HuH-7.5 (cell line): ENCODE measurements around the gene SLC8A2.

ENCODE experiments used
- DNase-seq: peaks from one replicate; pipeline ENCODE4 v3.0.0; 2011; ENCODE audit warnings: low spot score

The SLC8A2 gene, protein sequence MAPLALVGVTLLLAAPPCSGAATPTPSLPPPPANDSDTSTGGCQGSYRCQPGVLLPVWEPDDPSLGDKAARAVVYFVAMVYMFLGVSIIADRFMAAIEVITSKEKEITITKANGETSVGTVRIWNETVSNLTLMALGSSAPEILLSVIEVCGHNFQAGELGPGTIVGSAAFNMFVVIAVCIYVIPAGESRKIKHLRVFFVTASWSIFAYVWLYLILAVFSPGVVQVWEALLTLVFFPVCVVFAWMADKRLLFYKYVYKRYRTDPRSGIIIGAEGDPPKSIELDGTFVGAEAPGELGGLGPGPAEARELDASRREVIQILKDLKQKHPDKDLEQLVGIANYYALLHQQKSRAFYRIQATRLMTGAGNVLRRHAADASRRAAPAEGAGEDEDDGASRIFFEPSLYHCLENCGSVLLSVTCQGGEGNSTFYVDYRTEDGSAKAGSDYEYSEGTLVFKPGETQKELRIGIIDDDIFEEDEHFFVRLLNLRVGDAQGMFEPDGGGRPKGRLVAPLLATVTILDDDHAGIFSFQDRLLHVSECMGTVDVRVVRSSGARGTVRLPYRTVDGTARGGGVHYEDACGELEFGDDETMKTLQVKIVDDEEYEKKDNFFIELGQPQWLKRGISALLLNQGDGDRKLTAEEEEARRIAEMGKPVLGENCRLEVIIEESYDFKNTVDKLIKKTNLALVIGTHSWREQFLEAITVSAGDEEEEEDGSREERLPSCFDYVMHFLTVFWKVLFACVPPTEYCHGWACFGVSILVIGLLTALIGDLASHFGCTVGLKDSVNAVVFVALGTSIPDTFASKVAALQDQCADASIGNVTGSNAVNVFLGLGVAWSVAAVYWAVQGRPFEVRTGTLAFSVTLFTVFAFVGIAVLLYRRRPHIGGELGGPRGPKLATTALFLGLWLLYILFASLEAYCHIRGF

DNA sequence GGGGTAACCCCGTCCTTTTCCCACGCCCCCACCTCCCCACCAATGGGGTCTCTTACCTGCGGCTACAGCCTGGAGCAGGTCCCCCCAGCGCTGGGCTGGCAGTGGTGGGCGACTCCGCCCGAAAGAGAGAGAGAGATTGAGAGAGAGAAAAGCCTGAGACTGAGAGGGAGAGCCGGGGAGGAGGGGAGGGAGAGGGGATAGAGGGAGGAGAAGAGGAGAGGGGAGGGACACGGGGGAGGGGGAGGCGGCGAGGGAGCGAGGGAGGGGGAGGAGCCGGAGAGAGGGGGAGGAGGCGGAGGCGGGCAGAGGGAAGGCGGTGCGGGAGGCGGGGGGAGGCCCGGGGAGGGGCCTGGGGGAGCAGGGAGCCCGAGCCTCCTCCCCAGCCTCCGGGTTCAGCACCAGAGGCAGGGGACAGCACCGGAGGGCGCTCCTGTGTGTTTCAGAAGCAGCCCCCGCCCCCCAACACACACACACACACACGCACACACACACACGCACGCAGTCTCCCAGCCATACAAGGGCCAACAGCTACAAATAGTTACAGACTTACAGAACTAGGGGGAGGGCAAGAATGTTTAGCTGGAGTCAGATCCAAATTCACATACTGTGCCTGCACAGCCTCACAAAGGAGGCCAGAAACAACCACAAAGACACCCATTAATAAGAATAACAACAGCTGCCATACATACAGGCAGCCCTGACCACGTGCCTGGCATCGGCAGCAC lies at the start of gene SLC8A2:
TSS of gene SLC8A2 (minus strand) at position 161 of the 725 bp plus-strand sequence. CDS start 5,490 bp downstream, outside the sequence.
- peak; percentile 82 for DNase-seq

DNA sequence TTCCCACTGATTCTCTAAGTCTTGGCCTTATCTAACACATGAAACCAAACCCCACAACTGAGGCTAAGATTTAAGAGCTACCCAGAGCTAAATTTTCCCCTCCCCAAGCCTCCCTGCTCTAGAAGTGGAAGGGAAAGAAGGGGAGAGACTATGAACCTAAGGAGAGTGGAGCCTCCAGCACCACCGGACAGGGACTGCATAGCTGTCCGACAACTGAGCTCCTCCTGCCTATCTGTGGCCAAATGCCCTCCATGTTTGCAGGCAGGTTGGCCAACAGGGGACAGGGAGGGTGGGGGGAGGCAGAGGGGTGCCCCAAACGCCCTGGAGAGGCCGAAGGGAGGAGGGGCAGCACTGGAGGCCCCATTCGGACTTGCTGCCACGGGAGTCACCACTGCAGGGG lies 49.1 kb upstream of the SLC8A2 start:
- no peak for DNase-seq

DNA sequence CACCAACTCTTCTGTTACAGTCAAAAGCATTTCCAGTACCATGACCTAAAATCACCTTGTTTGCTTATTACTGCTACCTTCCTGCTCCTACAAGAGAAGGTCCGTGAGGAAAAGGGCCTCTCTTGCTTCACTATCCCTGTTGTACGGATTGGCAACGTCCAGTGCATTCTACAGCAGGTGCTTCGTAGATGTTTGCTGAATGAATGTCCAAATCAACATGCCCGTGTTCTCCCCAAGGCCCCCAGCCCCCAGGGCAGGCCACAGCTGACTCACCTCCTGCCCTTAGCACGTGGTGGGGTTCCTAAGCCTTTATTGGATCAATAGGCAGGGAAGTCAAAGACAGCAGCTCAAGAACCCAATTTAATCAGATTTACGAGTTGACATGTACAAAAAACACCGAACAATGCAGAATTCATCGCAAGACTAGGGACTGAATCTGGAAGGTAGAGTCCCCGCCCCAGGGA lies 48.7 kb upstream of the SLC8A2 start:
- no peak for DNase-seq

DNA sequence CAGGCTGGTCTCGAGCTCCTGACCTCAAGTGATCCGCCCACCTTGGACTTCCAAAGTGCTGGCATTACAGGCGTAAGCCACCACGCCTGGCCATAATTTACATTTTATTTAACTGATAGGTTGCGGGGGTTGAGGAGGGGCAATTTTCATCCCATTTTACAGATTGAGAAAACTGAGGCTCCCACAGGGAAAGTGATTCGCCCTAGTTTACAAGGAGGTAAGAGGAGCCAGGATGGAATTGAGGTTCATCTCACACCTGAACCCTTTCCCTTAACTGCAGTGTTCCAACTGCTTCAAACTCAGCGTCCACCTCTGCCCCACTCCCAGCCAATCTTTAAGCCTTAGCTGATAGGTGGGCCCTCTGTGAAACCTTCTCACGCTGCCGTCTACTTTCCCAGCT lies 47.2 kb upstream of the SLC8A2 start:
- no peak for DNase-seq

DNA sequence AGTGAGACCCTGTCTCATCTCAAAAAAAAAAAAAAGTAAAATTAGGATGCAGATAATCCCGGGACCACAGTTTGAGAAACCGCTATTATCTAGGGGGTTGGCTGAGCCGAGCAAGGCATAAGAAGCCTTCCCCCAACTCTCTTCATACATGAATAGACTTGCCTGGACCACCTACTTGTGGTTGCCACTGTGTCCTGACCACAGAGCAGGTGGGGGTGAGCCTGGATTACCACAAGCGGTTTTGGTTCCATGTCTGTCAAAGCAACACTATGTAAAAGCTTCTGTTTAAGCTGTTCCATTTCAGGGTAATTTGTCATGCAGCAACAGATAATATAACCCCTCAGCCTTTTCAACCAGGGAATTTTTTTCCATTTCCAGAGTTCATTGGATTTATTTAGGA lies 46.4 kb upstream of the SLC8A2 start:
- no peak for DNase-seq

DNA sequence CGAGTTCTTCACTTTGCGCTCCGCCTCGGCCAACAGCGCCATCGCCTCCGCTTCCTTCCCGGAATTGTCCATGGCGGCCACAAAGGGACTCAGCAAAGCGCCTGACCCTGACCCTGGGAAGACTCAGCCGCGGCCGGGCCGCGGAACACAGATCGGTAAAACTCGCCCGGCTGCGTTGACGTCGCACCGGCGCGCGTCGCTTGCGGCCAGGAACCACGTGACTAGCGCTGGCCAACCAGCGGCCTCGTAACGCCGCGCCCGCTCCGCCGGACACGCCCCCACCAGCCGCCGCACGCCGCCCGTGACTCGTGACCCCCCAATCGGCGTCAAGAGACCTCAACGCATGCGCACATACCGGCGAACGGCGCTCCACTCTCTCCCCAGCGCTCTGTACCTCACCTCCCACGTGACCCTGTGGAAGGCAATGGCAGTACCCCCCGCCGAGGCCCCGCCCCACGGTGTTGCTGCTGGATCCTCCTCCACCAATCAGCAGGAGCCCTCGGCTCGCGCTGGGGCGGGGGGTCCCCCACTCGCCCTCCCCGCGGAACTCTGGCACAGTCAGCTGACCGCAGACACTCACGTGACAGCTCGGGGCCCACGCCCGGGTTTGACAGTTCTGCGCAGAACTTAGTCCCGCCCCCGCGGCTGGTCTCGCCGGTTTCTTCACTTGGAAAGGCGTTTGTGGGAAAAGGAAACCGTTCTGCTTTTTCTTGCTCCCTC lies 43.3 kb upstream of the SLC8A2 start, which contains the start of gene NAPA:
TSS of gene NAPA (minus strand) at position 195 of the 720 bp plus-strand sequence. CDS start at position 72, 123 bp downstream.
- DNase-seq: peak; percentile 98

DNA sequence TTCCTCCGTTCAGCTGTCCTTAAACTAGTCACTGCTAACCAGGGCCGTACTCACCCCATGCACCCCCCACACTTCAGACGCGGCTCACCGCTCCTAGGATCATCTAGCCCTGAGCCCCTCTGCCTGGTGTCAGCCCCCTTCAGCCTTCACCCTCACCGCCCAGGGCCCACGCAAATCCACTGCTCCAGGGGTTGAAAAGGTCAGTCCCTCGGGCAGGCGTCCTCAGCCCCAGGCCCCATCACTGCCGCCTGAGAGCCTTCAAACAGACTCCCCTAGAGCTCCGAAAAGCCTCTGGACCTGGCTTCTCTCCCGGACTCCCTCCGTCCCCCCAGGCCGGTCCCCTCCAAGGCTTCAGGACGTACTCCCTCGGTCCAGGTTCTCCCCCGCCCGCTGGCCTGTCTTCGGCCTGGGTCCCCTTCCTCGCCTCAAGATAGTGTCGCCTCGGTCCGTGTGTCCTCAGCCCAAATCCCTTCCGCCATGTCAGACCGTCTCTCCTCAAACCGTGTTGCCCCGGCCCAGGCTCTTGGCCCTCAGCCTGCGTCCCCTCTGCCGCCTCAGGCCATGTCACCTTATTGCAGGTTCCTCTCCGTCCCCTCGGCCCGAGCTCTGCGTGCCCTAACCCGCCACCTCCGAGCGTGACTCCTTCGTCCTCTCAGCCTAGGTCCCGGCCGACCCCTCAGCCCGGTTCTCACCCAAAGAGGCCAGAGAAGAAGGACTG lies 42.6 kb upstream of the SLC8A2 start:
- no peak for DNase-seq

DNA sequence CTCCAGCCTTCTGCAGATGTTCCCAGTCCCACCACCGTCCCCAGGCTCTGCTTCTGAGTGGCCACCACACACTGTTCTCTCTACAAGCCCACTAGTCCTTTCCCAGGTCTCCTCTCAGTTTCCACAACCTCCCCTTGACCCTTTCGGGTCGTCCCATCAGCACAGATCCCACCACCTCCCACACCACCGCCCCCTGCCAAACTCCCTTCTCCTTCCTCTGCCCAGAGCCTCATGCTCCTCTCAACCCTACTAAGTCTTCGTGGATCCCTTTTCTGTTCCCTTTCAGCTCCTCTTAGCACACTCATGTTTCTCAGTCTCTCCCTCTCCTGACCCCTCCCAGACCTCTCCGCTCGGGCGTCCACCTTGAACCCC lies 41.2 kb upstream of the SLC8A2 start:
- no peak for DNase-seq

DNA sequence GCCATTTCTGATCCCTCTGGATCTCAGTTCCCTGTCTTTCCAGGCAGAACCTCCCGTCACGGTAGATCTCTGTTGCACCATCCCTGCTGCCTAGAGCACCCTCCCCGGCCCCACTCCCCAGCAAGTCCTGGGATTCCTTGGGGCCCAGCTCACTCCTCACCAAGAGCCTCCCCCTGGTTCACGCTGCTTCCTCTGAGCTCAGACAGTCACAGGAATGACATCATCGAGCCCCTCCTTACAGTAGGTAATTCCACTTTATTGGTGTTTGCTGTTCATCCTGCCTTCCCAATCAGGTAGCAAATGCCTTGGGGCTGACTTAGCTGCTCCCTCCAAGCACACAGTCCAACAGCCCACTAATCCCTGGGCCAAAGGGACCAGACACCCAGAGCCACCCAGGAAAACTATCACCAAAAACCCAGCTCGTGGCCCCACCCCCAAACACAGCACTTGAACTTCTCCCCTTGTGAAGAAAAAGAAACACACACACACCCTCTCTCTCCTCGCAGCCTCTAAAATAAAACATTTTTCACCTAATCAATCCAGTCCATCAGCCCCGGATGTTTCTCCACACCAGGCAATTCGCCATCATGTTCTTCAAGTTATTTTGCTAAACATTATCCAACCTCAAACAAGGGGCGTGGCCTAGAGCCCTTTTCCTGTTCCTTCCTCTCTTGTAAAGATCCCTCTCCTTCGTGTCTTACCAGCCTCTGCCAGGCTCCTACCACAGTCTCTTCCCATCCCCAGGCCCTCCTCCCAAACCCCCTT lies 40.7 kb upstream of the SLC8A2 start:
- DNase-seq: no peak

DNA sequence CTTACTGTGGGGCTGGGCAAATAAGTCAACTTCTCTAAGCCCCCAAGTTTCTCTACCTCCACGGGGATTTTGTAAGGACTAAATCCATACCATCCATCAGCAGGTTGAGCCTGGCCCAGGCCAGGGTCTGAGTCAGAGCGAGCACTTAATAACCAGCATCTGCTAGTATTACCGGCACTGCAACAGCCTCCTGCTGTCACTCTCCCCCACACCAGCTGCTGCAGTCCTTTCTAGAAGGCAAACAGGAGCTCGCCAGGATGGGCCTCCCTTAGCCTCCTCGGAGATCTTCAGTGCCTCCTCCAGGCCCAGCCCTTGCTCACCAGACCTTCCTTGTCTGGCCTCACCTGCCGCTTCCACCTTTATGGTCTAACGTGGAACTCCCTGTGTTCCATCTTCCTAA lies 40.0 kb upstream of the SLC8A2 start:
- DNase-seq: no peak

DNA sequence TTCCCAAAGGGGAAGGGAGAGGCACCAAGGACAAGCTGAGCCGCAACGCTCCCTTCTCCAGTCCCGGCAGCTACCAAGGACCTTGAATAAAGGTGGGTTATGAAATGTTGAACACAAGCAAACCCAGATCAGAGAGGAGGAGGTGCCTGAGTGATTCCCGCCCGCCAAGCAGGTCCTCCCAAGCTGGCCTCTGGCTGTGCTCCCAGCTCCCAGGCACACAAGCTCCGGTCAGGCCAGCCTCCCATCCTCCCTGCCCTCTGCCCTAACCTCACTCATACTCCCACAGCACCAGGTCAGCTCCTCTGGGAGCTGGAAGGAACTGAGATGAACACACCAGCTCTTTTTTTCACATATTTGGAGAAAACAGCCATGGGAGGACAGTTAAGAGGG lies 39.4 kb upstream of the SLC8A2 start:
- no peak for DNase-seq

DNA sequence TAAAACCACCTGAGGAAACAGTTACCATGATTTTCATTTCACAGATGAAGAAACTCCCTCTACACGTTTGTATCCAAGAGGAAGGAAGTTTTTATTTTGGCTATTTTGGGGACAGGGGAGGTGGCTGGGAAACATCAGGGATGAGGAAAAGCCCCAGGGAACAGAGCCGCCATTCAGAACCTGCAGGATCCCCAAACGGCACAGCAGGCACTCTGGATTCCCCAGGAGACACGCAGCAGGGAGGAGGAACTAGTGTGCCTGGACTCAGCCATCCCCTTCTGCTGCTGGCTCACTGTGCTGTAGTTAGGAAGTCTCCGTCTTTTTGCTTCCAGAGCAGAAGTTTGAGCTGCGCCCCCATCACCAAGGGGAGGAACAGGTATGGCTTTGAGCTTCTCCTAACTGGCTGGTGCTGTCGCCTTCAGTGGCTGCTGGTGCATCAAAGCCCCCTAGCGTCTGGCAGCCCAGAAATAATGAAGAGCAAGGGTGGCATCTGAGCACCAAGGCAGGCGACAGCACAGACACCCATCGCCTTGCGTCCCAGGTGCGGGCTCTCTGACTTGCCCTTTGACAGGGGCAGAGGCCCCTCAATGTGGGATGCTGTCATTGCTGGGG lies 38.9 kb upstream of the SLC8A2 start:
- DNase-seq: no peak

DNA sequence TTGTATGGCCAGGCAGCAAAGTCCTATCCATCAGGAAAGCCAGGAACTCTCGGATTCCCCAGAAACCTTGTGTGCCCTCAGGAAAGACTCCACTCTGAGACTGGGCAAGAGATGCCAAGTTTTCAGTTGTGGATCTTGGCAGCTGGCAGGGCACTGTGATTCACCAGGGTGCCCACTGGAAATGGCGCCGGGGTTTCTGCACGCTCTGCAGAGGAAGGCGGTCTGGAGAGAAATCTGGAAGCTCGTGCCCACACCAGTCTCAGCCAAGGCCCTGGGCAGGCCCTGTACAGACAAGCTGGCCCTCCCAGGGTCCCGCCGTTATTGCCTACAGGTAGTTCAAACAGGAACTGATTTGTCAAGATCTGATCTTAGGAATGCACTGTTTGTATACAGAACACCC lies 38.3 kb upstream of the SLC8A2 start:
- DNase-seq: no peak

DNA sequence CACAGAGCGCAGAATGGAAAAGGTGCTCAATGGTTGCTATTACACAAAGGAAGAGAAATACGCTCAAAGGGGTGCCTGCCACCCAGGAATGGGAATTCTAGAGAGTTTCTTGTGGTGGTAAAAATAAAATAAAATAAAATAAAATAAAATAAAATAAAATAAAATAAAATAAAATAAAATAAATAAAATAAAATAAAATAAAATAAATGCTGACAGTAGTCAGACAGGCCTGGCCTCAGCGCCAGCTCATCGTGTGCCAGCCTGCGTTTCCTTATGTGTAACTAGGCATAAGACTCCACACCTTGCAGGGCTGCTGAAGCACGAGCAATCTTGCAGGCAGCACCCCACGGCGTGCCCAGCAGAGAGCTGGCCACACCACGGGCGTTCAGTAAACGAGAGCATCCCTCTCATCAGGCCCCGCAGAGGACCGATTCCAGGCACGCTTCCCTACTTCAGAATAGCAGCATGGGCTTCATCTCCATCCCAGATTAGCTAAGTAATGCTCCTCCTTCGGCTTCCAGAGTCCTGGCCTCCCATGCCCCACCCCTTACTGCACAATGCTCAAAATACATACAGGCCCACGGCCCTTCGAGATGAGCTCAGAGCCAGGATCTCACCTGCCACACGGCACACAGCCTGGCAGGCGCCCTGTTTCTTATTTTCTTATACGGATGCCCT lies 37.6 kb upstream of the SLC8A2 start:
- no peak for DNase-seq

DNA sequence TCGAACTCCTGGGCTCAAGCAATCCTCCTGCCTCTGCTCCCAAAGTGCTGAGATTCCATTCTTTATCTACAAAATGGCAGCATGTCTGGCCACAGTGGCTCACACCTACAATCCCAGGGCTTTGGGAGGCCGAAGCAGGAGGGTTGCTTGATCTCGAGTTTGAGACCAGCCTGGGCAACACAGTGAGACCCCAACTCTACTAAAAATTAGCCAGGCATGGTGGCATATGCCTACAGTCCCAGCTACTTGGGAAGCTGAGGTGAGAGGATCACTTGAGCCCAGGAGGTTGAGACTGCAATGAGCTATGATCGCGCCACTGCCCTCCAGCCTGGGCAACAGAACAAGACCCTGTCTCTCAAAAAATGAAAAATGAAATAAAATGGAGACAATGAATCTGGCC lies 37.0 kb upstream of the SLC8A2 start:
- DNase-seq: no peak

DNA sequence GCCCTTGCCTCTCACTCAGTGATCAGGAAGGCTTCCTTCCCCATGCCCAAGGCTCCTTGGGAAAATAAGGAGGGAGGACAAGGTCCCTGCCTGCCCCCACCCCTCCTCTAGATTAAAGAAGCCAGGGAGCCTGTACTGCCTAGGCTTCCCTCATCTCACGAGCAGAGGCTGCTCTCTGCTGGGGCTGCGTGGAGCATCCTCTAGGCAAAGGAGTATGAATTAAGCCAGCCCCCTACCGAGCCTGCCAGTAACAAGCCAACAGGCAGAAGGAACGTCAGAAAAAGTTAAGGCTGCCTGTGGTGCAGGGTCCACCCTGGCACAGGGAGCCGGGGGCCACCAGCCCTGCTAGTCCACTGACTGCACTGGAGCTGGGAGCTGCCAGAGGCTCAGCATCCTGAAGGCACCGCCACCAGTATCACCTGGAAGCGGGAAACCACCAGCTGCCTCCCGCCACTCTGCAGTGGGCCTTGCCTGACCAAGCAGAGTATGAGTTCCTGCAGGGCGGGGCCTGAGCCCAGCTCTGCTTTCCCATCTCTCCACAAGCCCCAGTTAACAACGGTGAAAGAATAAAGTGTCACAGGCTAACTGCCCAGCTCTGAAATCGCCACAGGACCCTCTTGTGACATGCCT lies 36.3 kb upstream of the SLC8A2 start:
- no peak for DNase-seq

DNA sequence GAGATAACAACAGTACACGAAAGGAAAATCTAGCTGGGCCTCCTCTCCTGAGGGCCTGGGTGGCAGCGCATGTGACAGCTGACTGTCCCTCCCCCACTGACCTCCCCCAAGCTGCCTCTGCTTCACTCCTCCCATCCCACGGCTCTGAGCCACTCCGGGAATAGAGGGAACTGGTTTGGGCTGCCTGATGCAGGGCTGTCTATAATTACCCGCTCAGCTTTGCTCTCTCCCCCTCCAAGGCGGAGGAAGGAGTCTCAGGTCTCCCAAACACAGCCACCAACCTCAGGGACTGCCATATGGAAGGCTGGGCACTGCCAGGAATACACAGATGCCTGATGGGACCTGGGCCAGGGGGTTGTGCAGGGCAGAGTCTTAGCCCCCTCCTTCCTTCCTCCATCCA lies 35.3 kb upstream of the SLC8A2 start:
- DNase-seq: no peak

DNA sequence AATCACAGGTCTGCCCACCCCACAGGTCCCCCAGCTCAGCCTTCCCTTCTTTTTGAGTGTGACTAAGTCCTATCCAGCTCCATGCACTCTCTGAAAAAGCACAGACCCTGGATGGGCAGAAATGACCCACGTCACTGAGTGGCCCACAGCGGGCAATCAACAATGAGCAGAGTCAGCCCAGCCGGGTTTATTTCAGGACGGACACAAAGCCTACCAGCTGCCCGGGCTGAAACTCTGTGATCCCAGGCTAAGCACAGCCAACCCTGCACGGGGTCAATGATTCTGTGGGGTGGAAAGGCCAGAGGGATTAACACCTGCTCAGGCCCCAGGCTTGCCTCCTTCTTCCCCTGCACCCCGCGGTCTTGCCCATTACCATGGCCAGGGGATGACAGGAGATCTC lies 34.8 kb upstream of the SLC8A2 start:
- no peak for DNase-seq

DNA sequence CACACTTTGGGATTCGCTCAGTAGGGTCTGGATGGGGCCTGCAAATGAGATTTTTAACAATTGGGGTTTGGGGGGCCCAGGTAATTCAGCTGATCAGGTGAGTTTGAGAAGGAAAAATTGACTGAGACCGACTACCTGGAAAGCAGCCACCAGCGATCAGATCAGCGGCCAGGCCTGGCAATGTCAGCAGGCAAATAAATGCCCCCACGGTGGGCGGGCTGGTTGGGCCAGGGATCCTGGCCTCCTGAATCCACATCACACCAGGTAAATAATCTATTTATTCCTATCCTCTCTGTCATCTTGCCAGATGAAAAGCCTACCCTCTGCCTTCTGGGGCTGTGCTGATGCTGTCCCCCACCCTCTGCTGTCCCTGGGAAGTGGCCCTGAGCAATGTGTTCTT lies 33.8 kb upstream of the SLC8A2 start:
- no peak for DNase-seq
